Spleen (tissue), 7 donors: Measurements from ENCODE around the gene PBX1.

Experiments used
- POLR2A ChIP-seq, 3 donors: fragments of 450-650 bp; IDR thresholded peaks; one replicate each; pipeline ENCODE4 v1.5.1; 2017; ENCODE audit warnings: antibody characterized with exemption in 3 of 3, mild to moderate bottlenecking in 1 of 3
- TF ChIP-seq, protein P1 (sequence below), 11 experiments: fragments of 200-600 bp in 7 of 11; fragments of 450-650 bp in 4 of 11; sonication (generic) in 4 of 11; IDR thresholded peaks in 8 of 11; conservative IDR thresholded peaks in 3 of 11; 1 replicate in 7 of 11; 2 replicates in 4 of 11; pipeline versions ENCODE4 v1.4.0 to v1.8.0; 2016 to 2021; ENCODE audit warnings: antibody characterized with exemption in 11 of 11, inconsistent platforms in 4 of 11, mild to moderate bottlenecking in 1 of 11
- donor health status: DM: no; HTN: no; CAD: no; lungs with moderate emphysema.
- donor health status: DM: no; HTN: no; CAD: no.
- donor health status: DM: no; HTN: no; CAD: no.

DNA sequence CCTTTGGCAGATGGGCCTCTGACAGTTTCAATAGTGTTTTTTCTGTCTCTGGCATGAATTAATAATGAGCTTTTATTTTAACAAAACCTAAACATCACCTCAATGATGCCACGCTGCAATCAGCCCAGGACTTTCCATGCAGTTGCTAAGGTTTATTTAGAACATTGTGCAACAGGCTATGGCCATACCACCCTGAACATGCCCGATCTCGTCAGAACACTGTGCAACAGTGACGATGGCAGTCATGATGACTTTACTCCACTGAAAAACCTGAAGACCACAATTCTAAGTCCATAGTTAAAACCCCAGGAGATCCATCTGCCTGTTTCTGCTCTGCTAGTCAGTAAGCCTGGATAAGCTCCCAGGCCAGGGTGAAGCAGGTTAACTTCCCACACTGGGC is 310.0 kb downstream of the PBX1 start:
- TF ChIP-seq, protein P1, sequence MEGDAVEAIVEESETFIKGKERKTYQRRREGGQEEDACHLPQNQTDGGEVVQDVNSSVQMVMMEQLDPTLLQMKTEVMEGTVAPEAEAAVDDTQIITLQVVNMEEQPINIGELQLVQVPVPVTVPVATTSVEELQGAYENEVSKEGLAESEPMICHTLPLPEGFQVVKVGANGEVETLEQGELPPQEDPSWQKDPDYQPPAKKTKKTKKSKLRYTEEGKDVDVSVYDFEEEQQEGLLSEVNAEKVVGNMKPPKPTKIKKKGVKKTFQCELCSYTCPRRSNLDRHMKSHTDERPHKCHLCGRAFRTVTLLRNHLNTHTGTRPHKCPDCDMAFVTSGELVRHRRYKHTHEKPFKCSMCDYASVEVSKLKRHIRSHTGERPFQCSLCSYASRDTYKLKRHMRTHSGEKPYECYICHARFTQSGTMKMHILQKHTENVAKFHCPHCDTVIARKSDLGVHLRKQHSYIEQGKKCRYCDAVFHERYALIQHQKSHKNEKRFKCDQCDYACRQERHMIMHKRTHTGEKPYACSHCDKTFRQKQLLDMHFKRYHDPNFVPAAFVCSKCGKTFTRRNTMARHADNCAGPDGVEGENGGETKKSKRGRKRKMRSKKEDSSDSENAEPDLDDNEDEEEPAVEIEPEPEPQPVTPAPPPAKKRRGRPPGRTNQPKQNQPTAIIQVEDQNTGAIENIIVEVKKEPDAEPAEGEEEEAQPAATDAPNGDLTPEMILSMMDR (IDR thresholded peaks at IDR 0.05 in 8 of 11, conservative IDR thresholded peaks at IDR 0.05 in 3 of 11): no peak
- TF ChIP-seq POLR2A (IDR thresholded peaks at IDR 0.05): no peak
